GM21367 (cell line): ENCODE measurements around the gene RCOR1.
"Not testable (repeated sequence)": the region's sequence is repeated elsewhere in the genome, so short reads cannot be mapped to it uniquely, and the experiment has no call there.

Source experiments
- ATAC-seq: cut with Tn5 transposase; IDR thresholded peaks from one replicate; pipeline ENCODE4 v1.9.1; 2021; ENCODE audit not compliant: unreplicated experiment

The RCOR1 gene

GRCh38 chr14:102591372-102591943 is 991 bp upstream of the RCOR1 start:
- peak; percentile 5 for ATAC-seq

- peak; percentile 6 for ATAC-seq
Measured at GRCh38 chr14:102592763-102593060, 263 bp downstream of the RCOR1 start.

GRCh38 chr14:102593061-102593824 is 794 bp downstream of the RCOR1 start:
- ATAC-seq, result peak; percentile 13

- ATAC-seq, result no peak
Measured at GRCh38 chr14:102593825-102594137, 1.3 kb downstream of the RCOR1 start.

GRCh38 chr14:102594514-102595175 is 2.2 kb downstream of the RCOR1 start:
- no peak for ATAC-seq

GRCh38 chr14:102601378-102601925 is 9.0 kb downstream of the RCOR1 start:
- no peak for ATAC-seq

- no peak for ATAC-seq
Measured at GRCh38 chr14:102602421-102603292, 10.2 kb downstream of the RCOR1 start.

GRCh38 chr14:102603293-102603907 is 11.0 kb downstream of the RCOR1 start:
- ATAC-seq, result no peak

- no peak for ATAC-seq
Measured at GRCh38 chr14:102604183-102604582, 11.7 kb downstream of the RCOR1 start.

- ATAC-seq, result no peak
Measured at GRCh38 chr14:102605029-102605428, 12.6 kb downstream of the RCOR1 start.

GRCh38 chr14:102606296-102606695 is 13.8 kb downstream of the RCOR1 start:
- ATAC-seq, result peak; percentile 39

GRCh38 chr14:102608064-102608446 is 15.6 kb downstream of the RCOR1 start:
- ATAC-seq, result peak; percentile 51

GRCh38 chr14:102610968-102611811 is 18.7 kb downstream of the RCOR1 start:
- ATAC-seq, result no peak

- no peak for ATAC-seq
Measured at GRCh38 chr14:102616318-102616717, 23.9 kb downstream of the RCOR1 start.

GRCh38 chr14:102616799-102617198 is 24.4 kb downstream of the RCOR1 start:
- ATAC-seq, result no peak

- ATAC-seq, result not testable (repeated sequence)
Measured at GRCh38 chr14:102619012-102619411, 26.6 kb downstream of the RCOR1 start.

GRCh38 chr14:102620413-102620812 is 28.0 kb downstream of the RCOR1 start:
- ATAC-seq, result no peak

- ATAC-seq, result no peak
Measured at GRCh38 chr14:102622262-102622885, 29.9 kb downstream of the RCOR1 start.

- no peak for ATAC-seq
Measured at GRCh38 chr14:102624666-102625065, 32.2 kb downstream of the RCOR1 start.
